ENCODE results near the gene FRMD1.

Gene FRMD1

GRCh38 chr6:168016176-168016620 lies 62.8 kb downstream of the FRMD1 start:
- DNase-seq (ENCODE audit: low spot score), result no peak
- no peak for TF ChIP-seq CTCF (IDR thresholded peaks at IDR 0.05; ENCODE audit: extremely low read depth, missing control alignments)

- no peak for TF ChIP-seq CTCF (IDR thresholded peaks at IDR 0.05; ENCODE audit: extremely low read depth, missing control alignments)
- no peak for DNase-seq (ENCODE audit: low spot score)
These were observed 63.4 kb downstream of the FRMD1 start for GRCh38 chr6:168015482-168016175.

- no peak for TF ChIP-seq CTCF (IDR thresholded peaks at IDR 0.05; ENCODE audit: extremely low read depth, missing control alignments)
- no peak for DNase-seq (ENCODE audit: low spot score)
These were observed 64.0 kb downstream of the FRMD1 start for GRCh38 chr6:168015009-168015408.

GRCh38 chr6:168014428-168014827 lies 64.6 kb downstream of the FRMD1 start:
- no peak for DNase-seq (ENCODE audit: low spot score)
- no peak for TF ChIP-seq CTCF (IDR thresholded peaks at IDR 0.05; ENCODE audit: extremely low read depth, missing control alignments)

GRCh38 chr6:168013250-168013915 lies 65.6 kb downstream of the FRMD1 start:
- TF ChIP-seq CTCF (IDR thresholded peaks at IDR 0.05; ENCODE audit: extremely low read depth, missing control alignments), result no peak
- DNase-seq (ENCODE audit: low spot score), result no peak

GRCh38 chr6:168012431-168013249 lies 66.4 kb downstream of the FRMD1 start:
- no peak for TF ChIP-seq CTCF (IDR thresholded peaks at IDR 0.05; ENCODE audit: extremely low read depth, missing control alignments)
- DNase-seq (ENCODE audit: low spot score), result no peak

- DNase-seq (ENCODE audit: low spot score), result no peak
- TF ChIP-seq CTCF (IDR thresholded peaks at IDR 0.05; ENCODE audit: extremely low read depth, missing control alignments), result no peak
These were observed 67.7 kb downstream of the FRMD1 start for GRCh38 chr6:168011291-168011690.
